BLaER1 treated with 17β-estradiol and CSF1 and Interleukin-3, amounts not matched to agents 10 nM and 100 nM (cell line): ENCODE measurements around the gene MAPK8IP1.
A peak's percentile ranks its signal among the peaks of the same experiment; 100 is the strongest.

Experiments used
- H3K27ac ChIP-seq, 11 experiments: shearing (Covaris generic); formaldehyde crosslinking; 2 replicates each; pipeline ENCODE4 v1.8.1; 2022
- H3K27me3 ChIP-seq, 11 experiments: shearing (Covaris generic); formaldehyde crosslinking; 2 replicates each; pipeline ENCODE4 v1.8.1; 2022
- H3K36me3 ChIP-seq, 11 experiments: shearing (Covaris generic); formaldehyde crosslinking; 2 replicates each; pipeline ENCODE4 v1.8.1; 2022
- H3K4me1 ChIP-seq, 10 experiments: shearing (Covaris generic); formaldehyde crosslinking; 2 replicates each; pipeline ENCODE4 v1.8.1; 2022
- H3K4me2 ChIP-seq, 11 experiments: shearing (Covaris generic); formaldehyde crosslinking; 2 replicates each; pipeline ENCODE4 v1.8.1; 2022
- H3K4me3 ChIP-seq, 10 experiments: shearing (Covaris generic); formaldehyde crosslinking; 2 replicates each; pipeline ENCODE4 v1.8.1; 2022
- H3K9ac ChIP-seq, 11 experiments: shearing (Covaris generic); formaldehyde crosslinking; 2 replicates each; pipeline ENCODE4 v1.8.1; 2022
- H3K9me3 ChIP-seq, 11 experiments: shearing (Covaris generic); formaldehyde crosslinking; replicated peaks in 1 of 11; 2 replicates each; pipeline ENCODE4 v1.8.1; 2022
- H4K20me1 ChIP-seq, 11 experiments: shearing (Covaris generic); formaldehyde crosslinking; 2 replicates each; pipeline ENCODE4 v1.8.1; 2022
- Cebpa-rat ChIP-seq, 11 experiments: shearing (Covaris generic); IDR thresholded peaks; 2 replicates each; pipeline ENCODE4 v1.8.1; 2022

The MAPK8IP1 gene

GRCh38 chr11:45917623-45918330 is 32.3 kb downstream of the MAPK8IP1 start, which contains the start of gene PEX16:
Gene PEX16, minus strand, starts transcription at chr11:45917877. Its CDS starts 66 bp downstream, at chr11:45917811.
- Histone ChIP-seq H3K36me3 (peaks cover 35 to 37% (median 36%) of the 10 kb centered on the region in 11 experiments), H3K9me3 (no peaks in the 10 kb centered on the region), H4K20me1 (peaks cover 0 to 59% (median 26%) of the 10 kb centered on the region in 11 experiments; a peak in 16 of 22 replicates), H3K4me1 (peaks cover 26 to 59% (median 52%) of the 10 kb centered on the region in 10 experiments), H3K4me2 (peak within 1 kb of the TSS; percentile 85 to 99 (median 96)), H3K4me3 (peak within 1 kb of the TSS; percentile 81 to 98 (median 92)), H3K9ac (peak within 1 kb of the TSS; percentile 86 to 96 (median 94)), H3K27ac (peak within 1 kb of the TSS; percentile 88 to 95 (median 93)), H3K27me3 (peaks cover 21 to 30% (median 29%) of the 10 kb centered on the region in 11 experiments)
- peak; percentile 45 to 95 (median 88); a peak in 18 of 22 replicates for TF ChIP-seq Cebpa-rat (IDR thresholded peaks at IDR 0.05)

DNA sequence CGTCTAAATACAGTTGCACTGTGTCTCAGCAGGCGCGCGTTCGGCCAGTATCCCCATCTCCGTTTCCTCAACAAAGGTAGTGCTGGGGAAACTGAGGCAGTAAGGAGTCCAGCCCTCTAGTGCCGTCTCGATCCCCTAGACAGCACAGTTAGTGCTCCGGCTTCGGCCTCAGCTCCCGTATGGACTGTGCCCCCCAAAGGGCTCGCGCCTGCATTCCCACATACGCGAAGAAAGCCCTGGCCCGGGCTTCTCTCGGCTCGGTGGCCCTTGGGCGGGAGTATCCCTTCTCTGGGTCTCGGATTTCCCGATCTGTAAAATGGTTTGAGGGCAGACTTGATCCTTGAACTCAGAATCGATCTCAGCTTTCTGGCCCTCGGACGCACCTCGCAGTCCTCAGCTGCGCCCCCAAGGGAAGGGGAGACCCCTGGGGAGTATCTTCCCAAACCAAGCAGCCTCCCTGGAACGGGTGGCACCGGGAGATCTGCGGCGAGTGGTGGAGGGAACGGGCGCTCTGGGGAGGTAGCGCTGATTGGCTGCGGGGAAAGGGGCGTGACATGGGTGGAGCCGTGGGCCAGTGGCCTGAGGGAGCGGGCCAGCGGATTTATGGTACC is 33.0 kb downstream of the MAPK8IP1 start:
- no peak for TF ChIP-seq Cebpa-rat (IDR thresholded peaks at IDR 0.05)
- Histone ChIP-seq H3K4me2 (peak overlapping the region; percentile 72 to 99 (median 93)), H4K20me1 (peaks cover 0 to 56% (median 26%) of the 10 kb centered on the region in 11 experiments; a peak in 16 of 22 replicates), H3K9ac (peak overlapping the region; percentile 86 to 96 (median 94)), H3K27me3 (peaks cover 28 to 37% (median 35%) of the 10 kb centered on the region in 11 experiments), H3K9me3 (no peaks in the 10 kb centered on the region), H3K27ac (peak overlapping the region; percentile 88 to 95 (median 93); a peak in 21 of 22 replicates), H3K36me3 (peaks cover 28 to 31% (median 29%) of the 10 kb centered on the region in 11 experiments), H3K4me3 (peak overlapping the region; percentile 81 to 98 (median 92)), H3K4me1 (peaks cover 33 to 66% (median 59%) of the 10 kb centered on the region in 10 experiments)

- H3K4me3 ChIP-seq: peak overlapping the region; percentile 81 to 98 (median 92)
- no peaks in the 10 kb centered on the region for H3K9me3 ChIP-seq
- peaks cover 33 to 44% (median 41%) of the 10 kb centered on the region in 11 experiments for H3K27me3 ChIP-seq
- H3K27ac ChIP-seq: peak overlapping the region in 1 of 11 experiments; percentile 95; a peak in 5 of 22 replicates
- H3K4me2 ChIP-seq: peak overlapping the region; percentile 72 to 99 (median 93)
- H3K4me1 ChIP-seq: peaks cover 38 to 73% (median 64%) of the 10 kb centered on the region in 10 experiments
- peaks cover 0 to 49% (median 22%) of the 10 kb centered on the region in 11 experiments; a peak in 16 of 22 replicates for H4K20me1 ChIP-seq
- peaks cover 21 to 24% (median 22%) of the 10 kb centered on the region in 11 experiments for H3K36me3 ChIP-seq
- TF ChIP-seq Cebpa-rat (IDR thresholded peaks at IDR 0.05): no peak
- H3K9ac ChIP-seq: peak overlapping the region in 9 of 11 experiments; percentile 86 to 96 (median 94); a peak in 15 of 22 replicates
Observed at GRCh38 chr11:45918962-45919675, 33.7 kb downstream of the MAPK8IP1 start.

- peak overlapping the region in 8 of 11 experiments; percentile 79 to 99 (median 94); a peak in 14 of 22 replicates for H3K4me2 ChIP-seq
- H3K4me3 ChIP-seq: no peak overlapping the region
- TF ChIP-seq Cebpa-rat (IDR thresholded peaks at IDR 0.05): no peak
- H3K27me3 ChIP-seq: peaks cover 36 to 52% (median 47%) of the 10 kb centered on the region in 11 experiments
- H3K27ac ChIP-seq: no peak overlapping the region
- no peak overlapping the region for H3K9ac ChIP-seq
- peaks cover 0 to 49% (median 15%) of the 10 kb centered on the region in 11 experiments; a peak in 16 of 22 replicates for H4K20me1 ChIP-seq
- H3K36me3 ChIP-seq: peaks cover 13 to 15% (median 14%) of the 10 kb centered on the region in 11 experiments
- H3K4me1 ChIP-seq: peaks cover 40 to 81% (median 71%) of the 10 kb centered on the region in 10 experiments
- H3K9me3 ChIP-seq: no peaks in the 10 kb centered on the region
Observed at GRCh38 chr11:45919806-45920530, 34.5 kb downstream of the MAPK8IP1 start.

DNA sequence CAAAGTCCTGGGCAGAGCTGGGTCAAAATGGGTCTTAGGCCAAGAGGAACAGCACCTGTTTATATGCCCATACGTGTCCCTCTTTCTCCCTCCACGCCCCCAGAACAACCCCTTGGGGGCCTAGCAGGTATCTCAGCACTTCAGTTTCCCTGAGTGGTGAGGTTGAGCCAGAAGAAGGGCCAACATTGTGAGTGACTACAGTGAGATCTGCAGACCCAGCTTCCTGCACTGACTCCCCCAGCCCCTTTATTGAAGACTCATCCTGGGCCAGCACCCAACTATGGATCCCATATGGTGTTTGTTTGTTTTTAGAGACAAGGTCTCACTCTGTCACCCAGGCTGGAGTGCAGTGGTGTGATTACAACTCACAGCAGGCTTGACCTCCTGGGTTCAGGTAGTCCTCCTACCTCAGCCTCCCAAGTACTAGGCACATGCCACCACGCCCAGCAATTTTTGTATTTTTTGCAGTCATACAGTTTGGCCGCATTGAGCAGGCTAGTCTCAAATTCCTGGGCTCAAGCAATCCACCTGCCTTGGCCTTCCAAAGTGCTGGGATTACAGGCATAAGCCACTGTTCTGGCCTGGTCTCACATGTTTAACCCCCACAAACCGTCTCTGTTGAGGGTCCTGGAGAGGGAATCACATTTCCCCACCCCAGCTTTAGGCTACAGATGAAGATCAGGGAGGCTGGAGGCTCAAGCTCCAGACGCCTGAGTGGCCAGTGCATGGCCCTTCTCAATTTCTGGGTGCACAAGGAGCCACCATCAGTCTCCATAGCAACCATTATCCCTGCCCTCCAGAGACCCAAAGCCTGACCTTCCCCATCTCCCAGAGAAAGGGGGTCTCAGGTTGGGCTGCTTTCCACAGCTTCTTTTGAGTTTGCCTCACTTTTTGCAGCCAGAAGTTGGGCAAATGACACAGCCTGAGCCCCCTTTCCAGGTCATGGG is 35.4 kb downstream of the MAPK8IP1 start:
- Histone ChIP-seq H3K4me2 (peak overlapping the region in 8 of 11 experiments; percentile 86 to 99 (median 92); a peak in 13 of 22 replicates), H3K9me3 (no peaks in the 10 kb centered on the region), H3K27me3 (peaks cover 36 to 56% (median 47%) of the 10 kb centered on the region in 11 experiments), H3K9ac (no peak overlapping the region; a peak in 1 of 22 replicates), H3K27ac (no peak overlapping the region), H3K4me3 (no peak overlapping the region), H3K36me3 (peaks cover 4 to 7% (median 6%) of the 10 kb centered on the region in 11 experiments; a peak in 21 of 22 replicates), H3K4me1 (peaks cover 40 to 87% (median 71%) of the 10 kb centered on the region in 10 experiments), H4K20me1 (peaks cover 0 to 41% (median 6%) of the 10 kb centered on the region in 11 experiments; a peak in 15 of 22 replicates)
- TF ChIP-seq Cebpa-rat (IDR thresholded peaks at IDR 0.05): no peak

DNA sequence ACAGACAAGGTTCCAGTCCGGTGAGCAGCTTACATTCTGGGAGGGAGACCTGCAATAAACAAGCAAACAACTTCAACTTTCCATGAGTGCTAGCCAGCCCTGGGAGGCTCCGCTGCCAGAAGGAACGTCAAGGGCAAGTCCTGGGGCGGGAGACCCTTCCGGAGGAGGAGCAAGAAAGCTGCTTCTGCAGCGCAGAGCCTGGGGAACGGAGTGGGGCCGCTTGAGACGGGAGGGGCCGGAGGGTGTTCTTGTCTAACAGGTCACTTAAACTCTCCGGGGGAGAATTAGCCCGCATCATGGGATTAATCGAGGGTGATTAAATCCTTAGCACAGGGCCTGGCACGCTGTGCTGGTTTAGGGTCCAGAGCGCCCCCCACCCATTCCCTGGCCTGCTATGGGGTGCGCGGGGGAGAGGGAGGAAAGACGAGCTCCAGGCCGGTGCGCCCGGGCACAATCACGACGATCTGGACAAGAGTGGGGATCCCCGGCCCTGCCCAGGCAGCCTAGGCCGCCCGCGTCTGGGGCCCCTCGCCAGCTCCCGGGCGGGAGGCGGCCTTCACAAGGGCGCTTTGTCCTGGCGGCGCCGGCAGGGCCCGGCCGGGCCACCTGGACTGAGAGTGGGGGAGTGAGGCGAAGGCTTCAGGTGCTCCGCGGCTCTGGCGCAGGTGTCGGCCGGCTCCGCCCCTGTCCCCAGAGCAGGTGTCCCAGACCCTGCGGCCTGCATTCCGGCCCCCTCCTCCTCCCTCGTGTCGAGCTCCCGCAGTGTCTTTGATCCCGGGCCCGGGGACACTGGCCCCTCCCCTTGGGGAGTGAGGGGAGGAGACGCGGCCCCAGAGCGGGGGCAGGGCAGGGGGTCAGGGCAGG is 36.3 kb downstream of the MAPK8IP1 start:
- Histone ChIP-seq H3K27ac (peak overlapping the region in 6 of 11 experiments; percentile 53 to 76 (median 68); a peak in 9 of 22 replicates), H3K4me1 (peaks cover 32 to 87% (median 71%) of the 10 kb centered on the region in 10 experiments), H3K36me3 (0 out of 22 replicates have a peak, but pooled peaks cover 0 to 7% (median 0%) of the 10 kb centered on the region in 11 experiments), H4K20me1 (peaks cover 0 to 32% (median 3%) of the 10 kb centered on the region in 11 experiments; a peak in 9 of 22 replicates), H3K9me3 (no peaks in the 10 kb centered on the region), H3K27me3 (peaks cover 36 to 56% (median 47%) of the 10 kb centered on the region in 11 experiments), H3K9ac (peak overlapping the region; percentile 6 to 80 (median 64); a peak in 19 of 22 replicates), H3K4me3 (peak overlapping the region; percentile 38 to 70 (median 58); a peak in 19 of 20 replicates), H3K4me2 (peak overlapping the region; percentile 86 to 99 (median 91))
- no peak for TF ChIP-seq Cebpa-rat (IDR thresholded peaks at IDR 0.05)
